Endothelial cell of umbilical vein (primary cell): ENCODE data around the gene PI4KB. TPM values are rescaled to one million over a fixed set of nuclear protein-coding genes. Genes with fewer than 3 reads are reported as not detected.

ENCODE experiments used
- BruUV-seq: library from RNA; stranded (reverse); fragments of 400-500 nt; replicated peaks from 2 replicates; lab custom pipeline; 2021; lab: Mats Ljungman, UMichigan
- CTCF ChIA-PET: fragments of 300-600, 350-600 bp; sonication (Branson Sonifier 250); formaldehyde crosslinking; loops from one replicate; lab custom pipeline; 2021; ENCODE audit warnings: antibody characterized with exemption, inconsistent platforms; lab: Charles Lee
- POLR2A ChIA-PET: fragments of 300-600, 350-600 bp; sonication (Branson Sonifier 250); formaldehyde crosslinking; loops from one replicate; lab custom pipeline; 2021; ENCODE audit warnings: antibody characterized with exemption, inconsistent platforms; lab: Charles Lee
- DNase-seq: peaks from one replicate; pipeline ENCODE4 v3.0.0-alpha.2; 2011; ENCODE audit warnings: low read depth, low spot score
- FAIRE-seq: peaks from 2 replicates; lab custom pipeline; 2011; peaks lifted over from hg19 to GRCh38; lab: Jason Lieb, UNC
- H2AFZ ChIP-seq: 2 replicates; pipeline ENCODE4 v1.6.0; 2012; ENCODE audit warnings: low read depth, low read length, control low read depth, inconsistent platforms
- H3K27ac ChIP-seq: 2 replicates; pipeline ENCODE4 v1.5.1; 2011; ENCODE audit warnings: low read depth, mild to moderate bottlenecking, control low read depth, low read length, moderate library complexity; ENCODE audit not compliant: insufficient read depth
- H3K27me3 ChIP-seq, 2 experiments: 2 replicates each; pipeline versions ENCODE4 v1.6.0 to v1.6.1; 2011; ENCODE audit warnings: low read length in 2 of 2, mixed read lengths in 1 of 2; ENCODE audit not compliant: control insufficient read depth in 2 of 2, insufficient read depth in 2 of 2
- H3K36me3 ChIP-seq, 2 experiments: 2 replicates in 1 of 2; 3 replicates in 1 of 2; pipeline ENCODE4 v1.5.1; 2011; ENCODE audit warnings: low read length in 2 of 2, mild to moderate bottlenecking in 1 of 2, moderate library complexity in 1 of 2; ENCODE audit not compliant: control insufficient read depth in 2 of 2, insufficient read depth in 2 of 2; ENCODE audit errors: extremely low read depth in 1 of 2
- H3K4me1 ChIP-seq: 3 replicates; pipeline ENCODE4 v1.5.1; 2011; ENCODE audit warnings: mild to moderate bottlenecking, low read length; ENCODE audit not compliant: control insufficient read depth, insufficient read depth; ENCODE audit errors: extremely low read depth
- H3K4me2 ChIP-seq: 2 replicates; pipeline ENCODE4 v1.6.1; 2011; ENCODE audit warnings: low read length, control low read depth, mixed read lengths; ENCODE audit not compliant: insufficient read depth
- H3K4me3 ChIP-seq, 3 experiments: fragments of 200-600 bp in 1 of 3; sonication (generic), shearing (Covaris generic) in 1 of 3; replicated peaks in 1 of 3; 2 replicates each; pipeline ENCODE4 v1.5.1; 2011 to 2016; ENCODE audit warnings: control low read depth in 3 of 3, low read length in 3 of 3, mild to moderate bottlenecking in 2 of 3, inconsistent platforms in 1 of 3, low read depth in 1 of 3, moderate library complexity in 1 of 3; ENCODE audit not compliant: insufficient read depth in 1 of 3
- H3K79me2 ChIP-seq: 2 replicates; pipeline ENCODE4 v1.6.0; 2012; ENCODE audit warnings: low read length, inconsistent platforms; ENCODE audit not compliant: control insufficient read depth, insufficient read depth
- H3K9ac ChIP-seq: replicated peaks from 2 replicates; pipeline ENCODE3; 2011; ENCODE audit warnings: low read length, control low read depth; ENCODE audit not compliant: insufficient read depth; ENCODE audit errors: extremely low read depth
- H3K9me1 ChIP-seq: replicated peaks from 3 replicates; pipeline ENCODE4 v1.6.0; 2011; ENCODE audit warnings: mild to moderate bottlenecking, low read length; ENCODE audit not compliant: control insufficient read depth, insufficient read depth; ENCODE audit errors: extremely low read depth
- H3K9me3 ChIP-seq: replicated peaks from 2 replicates; pipeline ENCODE4 v1.5.1; 2012; ENCODE audit warnings: low read length, inconsistent platforms; ENCODE audit not compliant: control insufficient read depth, insufficient read depth
- H4K20me1 ChIP-seq: replicated peaks from 2 replicates; pipeline ENCODE3; 2011; ENCODE audit warnings: mild to moderate bottlenecking, low read length; ENCODE audit not compliant: control insufficient read depth, insufficient read depth; ENCODE audit errors: extremely low read depth
- EZH2 ChIP-seq: IDR thresholded peaks from 2 replicates; pipeline ENCODE4 v1.6.1; 2012; ENCODE audit warnings: borderline replicate concordance, low read depth, mild to moderate bottlenecking, moderate library complexity, low read length, inconsistent platforms; ENCODE audit not compliant: severe bottlenecking
- FOS ChIP-seq: IDR thresholded peaks from 2 replicates; pipeline ENCODE4 v1.6.1; 2011; ENCODE audit warnings: mild to moderate bottlenecking, low read length, moderate library complexity, borderline replicate concordance; ENCODE audit not compliant: insufficient read depth
- GATA2 ChIP-seq: IDR thresholded peaks from 2 replicates; pipeline ENCODE4 v1.7.0; 2011; ENCODE audit warnings: low read depth, mild to moderate bottlenecking, moderate library complexity, mixed read lengths, low read length; ENCODE audit not compliant: insufficient read length, insufficient read depth
- JUN ChIP-seq: IDR thresholded peaks from 2 replicates; pipeline ENCODE4 v1.6.1; 2011; ENCODE audit warnings: borderline replicate concordance, low read depth; ENCODE audit not compliant: insufficient read length, insufficient read depth
- MAX ChIP-seq: IDR thresholded peaks from 2 replicates; pipeline ENCODE4 v1.6.1; 2011; ENCODE audit not compliant: insufficient read depth, insufficient read length
- MYC ChIP-seq: IDR thresholded peaks from one replicate; pipeline ENCODE4 v1.6.1; 2011; ENCODE audit warnings: mild to moderate bottlenecking, low read depth, low read length
- POLR2A ChIP-seq: IDR thresholded peaks from 2 replicates; pipeline ENCODE4 v1.6.1; 2012; ENCODE audit warnings: low read depth, mild to moderate bottlenecking, control low read depth, low read length
- POLR2AphosphoS5 ChIP-seq: IDR thresholded peaks from 2 replicates; pipeline ENCODE4 v1.6.1; 2012; ENCODE audit warnings: low read depth, mild to moderate bottlenecking, control low read depth, low read length, moderate library complexity; ENCODE audit not compliant: insufficient read depth
- dilution Hi-C: fragments of 300-500 bp; cut with MboI; formaldehyde crosslinking; loops from one replicate; pipeline ENCODE4 v1.15.0; 2019; ENCODE audit warnings: low sequenced_read_pairs; ENCODE audit not compliant: extremely low pct_ligation_motif_present
- intact Hi-C: fragments of 100-400 bp; cut with micrococcal nuclease; formaldehyde crosslinking; loops from one replicate; pipeline ENCODE4 v1.10.0; 2022
- polyA plus RNA-seq, 4 experiments: library from polyadenylated mRNA; depleted of rRNA in 3 of 4; stranded (reverse) in 3 of 4; unstranded in 1 of 4; fragments of >200 nt; gene quantifications; 2 replicates each; pipeline versions ENCODE4 v1.2.1 to v1.2.3, GENCODE V29; 2011 to 2012; ENCODE audit warnings: missing spikeins in 1 of 4
- total RNA-seq: library from RNA; stranded (reverse); gene quantifications from 2 replicates; pipeline ENCODE4 v1.2.3, GENCODE V29; 2021
- TF ChIP-seq, protein P1 (sequence below), 2 donors: IDR thresholded peaks; 1 replicate in 1 of 2; 2 replicates in 1 of 2; pipeline ENCODE4 v1.5.1; 2011; ENCODE audit warnings: low read length in 2 of 2, mild to moderate bottlenecking in 2 of 2, moderate library complexity in 2 of 2, control low read depth in 1 of 2, inconsistent platforms in 1 of 2, low read depth in 1 of 2; ENCODE audit not compliant: insufficient read depth in 1 of 2; ENCODE audit errors: extremely low read depth in 1 of 2

PI4KB gene
- total and polyA plus RNA-seq, 2 donors (not counting 3 experiments of a cell fraction or from before 2014, with no cell fraction given): 60.9 to 67.8 TPM

GRCh38 chr1:151314137-151314875, 12.9 kb downstream of the PI4KB start:
- Histone ChIP-seq H4K20me1 (no peaks in the 10 kb centered on the region), H3K9me1 (no peaks in the 10 kb centered on the region), H3K79me2 (peaks cover 18% of the 10 kb centered on the region), H3K27me3 (no peaks in the 10 kb centered on the region), H3K4me1 (peaks cover 37% of the 10 kb centered on the region), H3K4me3 (no peak overlapping the region), H3K4me2 (peak overlapping the region; percentile 39), H3K36me3 (peaks cover 9 to 21% of the 10 kb centered on the region in 2 experiments), H3K27ac (peak overlapping the region; percentile 25), H3K9me3 (no peaks in the 10 kb centered on the region), H2AFZ (no peak overlapping the region), H3K9ac (no peak overlapping the region)
- ChIA-PET CTCF (interaction anchor here (0.7 to 22.0 kb wide), 6 partner anchors 9 to 24 kb away, joined by 3 to 674 read pairs (median 8); partner anchors contain the start of gene PI4KB), POLR2A (interaction anchor here (0.7 to 1.7 kb wide), 4 partner anchors 12 to 85 kb away, joined by 3 to 11 read pairs (median 3); partner anchors contain the start of genes PI4KB and PSMB4)
- dilution Hi-C loops (no loop called here), intact Hi-C loops (no loop called here)
- TF ChIP-seq POLR2AphosphoS5 (peak; percentile 65), JUN (peak; percentile 54), FOS (peak; percentile 84), MAX (no peak), GATA2 (no peak), POLR2A (no peak), EZH2 (no peak), MYC (no peak)
- TF ChIP-seq, protein P1, sequence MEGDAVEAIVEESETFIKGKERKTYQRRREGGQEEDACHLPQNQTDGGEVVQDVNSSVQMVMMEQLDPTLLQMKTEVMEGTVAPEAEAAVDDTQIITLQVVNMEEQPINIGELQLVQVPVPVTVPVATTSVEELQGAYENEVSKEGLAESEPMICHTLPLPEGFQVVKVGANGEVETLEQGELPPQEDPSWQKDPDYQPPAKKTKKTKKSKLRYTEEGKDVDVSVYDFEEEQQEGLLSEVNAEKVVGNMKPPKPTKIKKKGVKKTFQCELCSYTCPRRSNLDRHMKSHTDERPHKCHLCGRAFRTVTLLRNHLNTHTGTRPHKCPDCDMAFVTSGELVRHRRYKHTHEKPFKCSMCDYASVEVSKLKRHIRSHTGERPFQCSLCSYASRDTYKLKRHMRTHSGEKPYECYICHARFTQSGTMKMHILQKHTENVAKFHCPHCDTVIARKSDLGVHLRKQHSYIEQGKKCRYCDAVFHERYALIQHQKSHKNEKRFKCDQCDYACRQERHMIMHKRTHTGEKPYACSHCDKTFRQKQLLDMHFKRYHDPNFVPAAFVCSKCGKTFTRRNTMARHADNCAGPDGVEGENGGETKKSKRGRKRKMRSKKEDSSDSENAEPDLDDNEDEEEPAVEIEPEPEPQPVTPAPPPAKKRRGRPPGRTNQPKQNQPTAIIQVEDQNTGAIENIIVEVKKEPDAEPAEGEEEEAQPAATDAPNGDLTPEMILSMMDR (IDR thresholded peaks at IDR 0.05; ENCODE audit: extremely low read depth in 1 of 2, insufficient read depth in 1 of 2, low read depth in 1 of 2, low read length in 2 of 2): no peak
- peak; percentile 92 for FAIRE-seq
- no TSS peak for BruUV-seq
- peak; percentile 85 for DNase-seq
